Measurements from ENCODE around the gene TRIM54.

DNA sequence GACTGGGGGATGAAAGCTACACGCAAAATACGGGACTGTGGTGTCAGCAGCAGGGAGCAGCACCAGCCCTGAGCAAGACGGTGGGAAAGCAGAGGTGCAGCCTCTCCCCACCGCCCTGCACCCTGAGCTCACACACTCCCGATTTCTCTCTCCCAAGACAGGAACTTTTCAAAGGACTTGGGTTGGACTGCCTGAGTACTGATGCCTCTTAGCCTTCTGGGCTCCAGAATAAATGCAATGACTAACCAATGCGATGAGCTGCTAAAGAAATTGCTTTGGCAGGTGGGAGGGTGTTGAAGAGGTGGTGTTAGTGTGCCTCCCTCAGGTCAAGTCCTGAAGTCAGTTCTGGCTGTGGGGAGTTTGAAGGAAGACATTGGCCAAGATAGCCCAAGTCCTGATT is 9.6 kb downstream of the TRIM54 start:
- no peak for TF ChIP-seq BHLHE40 (IDR thresholded peaks at IDR 0.05; ENCODE audit: borderline replicate concordance)
- TF ChIP-seq FOXM1 (IDR thresholded peaks at IDR 0.05; ENCODE audit: borderline replicate concordance): no peak
- no peak for TF ChIP-seq ZNF384 (IDR thresholded peaks at IDR 0.05)
- no peak for TF ChIP-seq ELF4 (IDR thresholded peaks at IDR 0.05)
- no peak for TF ChIP-seq CTBP1 (IDR thresholded peaks at IDR 0.05; ENCODE audit: borderline replicate concordance)
- no peak for TF ChIP-seq TARDBP (IDR thresholded peaks at IDR 0.05)
- no peak for TF ChIP-seq HDGF (IDR thresholded peaks at IDR 0.05; ENCODE audit: borderline replicate concordance)
- no peak for TF ChIP-seq SUZ12 (IDR thresholded peaks at IDR 0.05)
- no peak for TF ChIP-seq ARNT (IDR thresholded peaks at IDR 0.05)

All from HEK293T (cell line).